Peyer's patch (tissue), 4 donors: ENCODE measurements around the gene SYK.

Experiments used
- CTCF ChIP-seq, 6 experiments: fragments of 450-650 bp in 4 of 6; fragments of 200-600 bp in 2 of 6; sonication (generic) in 1 of 6; IDR thresholded peaks; one replicate each; pipeline ENCODE4 v1.5.1; 2017 to 2019; ENCODE audit warnings: antibody characterized with exemption in 6 of 6, mild to moderate bottlenecking in 3 of 6, moderate library complexity in 1 of 6
- POLR2A ChIP-seq, 2 donors: fragments of 450-650 bp; IDR thresholded peaks; one replicate each; pipeline ENCODE4 v1.5.1; 2017; ENCODE audit warnings: antibody characterized with exemption in 2 of 2, mild to moderate bottlenecking in 2 of 2, moderate library complexity in 2 of 2

- TF ChIP-seq CTCF (IDR thresholded peaks at IDR 0.05) = no peak
- TF ChIP-seq POLR2A (IDR thresholded peaks at IDR 0.05) = no peak
These were observed 108.2 kb downstream of the SYK start for GRCh38 chr9:90909747-90910283.
